CD14-positive monocyte (primary cell): ENCODE measurements around the gene RHOG. TPM values are rescaled to one million over a fixed set of nuclear protein-coding genes. Genes with fewer than 3 reads are reported as not detected.
A peak's percentile ranks its signal among the peaks of the same experiment; 100 is the strongest.

Experiments
- DNase-seq, 3 donors: peaks; one replicate each; pipeline ENCODE4 v3.0.0-alpha.2; 2011 to 2022
- H2AFZ ChIP-seq: 2 replicates; pipeline ENCODE4 v1.6.0; 2012; ENCODE audit warnings: mild to moderate bottlenecking, low read depth, low read length, inconsistent platforms; ENCODE audit not compliant: insufficient read depth, poor library complexity, severe bottlenecking
- H3K27ac ChIP-seq, 2 donors: 1 replicate in 1 of 2; 2 replicates in 1 of 2; pipeline ENCODE4 v1.5.1; 2012 to 2013; ENCODE audit warnings: low read length in 2 of 2, control low read depth in 1 of 2, inconsistent platforms in 1 of 2, low read depth in 1 of 2, mild to moderate bottlenecking in 1 of 2
- H3K27me3 ChIP-seq, 2 donors: one replicate each; pipeline versions ENCODE4 v1.6.0 to v1.6.1; 2011 to 2013; ENCODE audit warnings: low read length in 2 of 2; ENCODE audit not compliant: control insufficient read depth in 2 of 2, insufficient read depth in 2 of 2
- H3K36me3 ChIP-seq, 2 donors: replicated peaks in 1 of 2; 1 replicate in 1 of 2; 2 replicates in 1 of 2; pipeline versions ENCODE4 v1.5.1 to v1.6.1; 2012 to 2013; ENCODE audit warnings: low read length in 2 of 2, control low read depth in 1 of 2, inconsistent platforms in 1 of 2, mild to moderate bottlenecking in 1 of 2; ENCODE audit not compliant: insufficient read depth in 2 of 2, control insufficient read depth in 1 of 2
- H3K4me1 ChIP-seq, 2 donors: 1 replicate in 1 of 2; 2 replicates in 1 of 2; pipeline versions ENCODE4 v1.5.1 to v1.6.1; 2012 to 2013; ENCODE audit warnings: low read length in 2 of 2, control low read depth in 1 of 2, inconsistent platforms in 1 of 2, mild to moderate bottlenecking in 1 of 2, moderate library complexity in 1 of 2; ENCODE audit not compliant: insufficient read depth in 2 of 2, control insufficient read depth in 1 of 2
- H3K4me2 ChIP-seq: replicated peaks from 2 replicates; pipeline ENCODE3; 2012; ENCODE audit warnings: low read length, moderate library complexity, mild to moderate bottlenecking; ENCODE audit not compliant: poor library complexity, severe bottlenecking; ENCODE audit errors: extremely low read depth
- H3K4me3 ChIP-seq, 3 experiments: fragments of 200-600 bp in 1 of 3; sonication (generic) in 1 of 3; replicated peaks in 1 of 3; 1 replicate in 2 of 3; 2 replicates in 1 of 3; pipeline ENCODE4 v1.5.1; 2011 to 2013; ENCODE audit warnings: low read length in 3 of 3, mild to moderate bottlenecking in 3 of 3, control low read depth in 2 of 3, low read depth in 2 of 3, inconsistent platforms in 1 of 3, moderate library complexity in 1 of 3
- H3K79me2 ChIP-seq: 2 replicates; pipeline ENCODE4 v1.6.0; 2012; ENCODE audit warnings: mild to moderate bottlenecking, control low read depth, inconsistent platforms, low read length, moderate library complexity; ENCODE audit not compliant: insufficient read depth
- H3K9ac ChIP-seq: 2 replicates; pipeline ENCODE4 v1.6.0; 2017; ENCODE audit warnings: low read length, mild to moderate bottlenecking; ENCODE audit not compliant: insufficient read depth, poor library complexity, severe bottlenecking
- H3K9me3 ChIP-seq, 2 donors: replicated peaks in 1 of 2; 1 replicate in 1 of 2; 2 replicates in 1 of 2; pipeline versions ENCODE4 v1.5.1 to v1.6.1; 2012 to 2013; ENCODE audit warnings: low read length in 2 of 2, control low read depth in 1 of 2; ENCODE audit not compliant: control insufficient read depth in 1 of 2, insufficient read depth in 1 of 2
- H4K20me1 ChIP-seq: 2 replicates; pipeline ENCODE4 v1.6.0; 2012; ENCODE audit warnings: mild to moderate bottlenecking, low read length, control low read depth, moderate library complexity; ENCODE audit not compliant: insufficient read depth
- H3K27ac Mint-ChIP-seq, 7 donors: one replicate each; pipeline ENCODE4 v1.8.0; 2020; ENCODE audit warnings: mild to moderate bottlenecking in 7 of 7, mixed read lengths in 7 of 7, moderate library complexity in 6 of 7, inconsistent platforms in 2 of 7
- H3K27me3 Mint-ChIP-seq, 3 donors: one replicate each; pipeline ENCODE4 v1.8.0; 2021 to 2022; ENCODE audit warnings: low read depth in 3 of 3, mild to moderate bottlenecking in 3 of 3, mixed read lengths in 3 of 3, moderate library complexity in 3 of 3, inconsistent platforms in 1 of 3
- H3K36me3 Mint-ChIP-seq, 2 donors: one replicate each; pipeline ENCODE4 v1.8.0; 2020; ENCODE audit warnings: mixed read lengths in 2 of 2, inconsistent platforms in 1 of 2, mild to moderate bottlenecking in 1 of 2
- H3K4me1 Mint-ChIP-seq: one replicate; pipeline ENCODE4 v1.8.0; 2020; ENCODE audit warnings: mild to moderate bottlenecking, mixed read lengths
- H3K4me3 Mint-ChIP-seq, 2 donors: one replicate each; pipeline ENCODE4 v1.8.0; 2020; ENCODE audit warnings: mild to moderate bottlenecking in 2 of 2, mixed read lengths in 2 of 2, moderate library complexity in 1 of 2
- H3K9me3 Mint-ChIP-seq, 7 donors: one replicate each; pipeline ENCODE4 v1.8.0; 2020 to 2022; ENCODE audit warnings: mixed read lengths in 7 of 7, mild to moderate bottlenecking in 6 of 7, moderate library complexity in 6 of 7, inconsistent platforms in 2 of 7
- WGBS: methylation state at CpG from one replicate; pipeline ENCODE4 v1.1.5; 2013; ENCODE audit warnings: missing lambda C conversion rate; ENCODE audit not compliant: insufficient coverage; 5-methylcytosine and 5-hydroxymethylcytosine counted together
- intact Hi-C, 2 donors: fragments of 100-400 bp; cut with micrococcal nuclease; formaldehyde crosslinking; loops; one replicate each; pipeline versions ENCODE4 v1.15.0 to v1.15.1; 2023
- polyA plus RNA-seq, 3 donors: library from polyadenylated mRNA; depleted of rRNA in 1 of 3; unstranded in 2 of 3; stranded (reverse) in 1 of 3; fragments of 300-500 nt in 2 of 3; fragments of >200 nt in 1 of 3; fragmentation: Illumina TruSeq in 2 of 3; gene quantifications; 1 replicate in 2 of 3; 2 replicates in 1 of 3; pipeline ENCODE4 v1.2.3, GENCODE V29; 2012 to 2021
- TF ChIP-seq, protein P1 (sequence below): fragments of 200-600 bp; IDR thresholded peaks from one replicate; pipeline ENCODE4 v1.8.0; 2022; ENCODE audit warnings: antibody characterized with exemption, mild to moderate bottlenecking

The RHOG gene
- polyA plus RNA-seq, 3 donors: 315 to 505 (median 458) TPM

DNA sequence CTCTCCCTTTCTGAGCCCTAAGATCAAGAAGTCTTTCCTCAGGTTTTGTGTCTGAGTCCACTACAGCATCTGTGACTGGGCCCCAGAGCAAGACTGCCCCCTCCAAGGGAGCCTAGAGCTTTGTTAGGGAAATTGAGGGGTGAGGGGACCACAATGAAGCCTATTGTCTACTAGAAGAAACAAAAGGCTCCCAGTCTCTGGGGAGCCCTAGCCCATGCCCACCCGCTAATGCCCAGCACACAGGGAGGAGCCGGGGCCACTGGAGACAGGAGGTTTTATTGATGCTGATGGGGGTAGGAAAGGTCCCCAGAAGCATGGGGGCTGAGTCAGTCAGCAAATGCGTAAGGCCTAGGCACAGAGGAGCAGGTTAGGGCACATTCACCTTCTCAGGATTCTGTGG lies 14.0 kb downstream of the RHOG start:
- Mint-ChIP-seq H3K27ac (peak overlapping the region; percentile 78 to 91 (median 86)), H3K4me1 (peaks cover 67% of the 10 kb centered on the region), H3K4me3 (no peak overlapping the region), H3K27me3 (no peaks in the 10 kb centered on the region), H3K9me3 (peaks cover 0 to 3% (median 0%) of the 10 kb centered on the region in 7 donors), H3K36me3 (peaks cover 51 to 62% of the 10 kb centered on the region in 2 donors)
- Histone ChIP-seq H3K27ac (peak overlapping the region; percentile 47 to 67), H3K9ac (no peak overlapping the region), H3K27me3 (no peaks in the 10 kb centered on the region), H3K36me3 (peaks cover 49 to 54% of the 10 kb centered on the region in 2 donors), H3K4me1 (peaks cover 51 to 66% of the 10 kb centered on the region in 2 donors), H3K79me2 (peaks cover 75% of the 10 kb centered on the region), H3K9me3 (no peaks in the 10 kb centered on the region), H4K20me1 (peaks cover 78% of the 10 kb centered on the region), H3K4me2 (no peak overlapping the region), H3K4me3 (no peak overlapping the region), H2AFZ (no peak overlapping the region)
- WGBS: 94% methylated on average over 3 of the region's 3 CpGs
- TF ChIP-seq, protein P1, sequence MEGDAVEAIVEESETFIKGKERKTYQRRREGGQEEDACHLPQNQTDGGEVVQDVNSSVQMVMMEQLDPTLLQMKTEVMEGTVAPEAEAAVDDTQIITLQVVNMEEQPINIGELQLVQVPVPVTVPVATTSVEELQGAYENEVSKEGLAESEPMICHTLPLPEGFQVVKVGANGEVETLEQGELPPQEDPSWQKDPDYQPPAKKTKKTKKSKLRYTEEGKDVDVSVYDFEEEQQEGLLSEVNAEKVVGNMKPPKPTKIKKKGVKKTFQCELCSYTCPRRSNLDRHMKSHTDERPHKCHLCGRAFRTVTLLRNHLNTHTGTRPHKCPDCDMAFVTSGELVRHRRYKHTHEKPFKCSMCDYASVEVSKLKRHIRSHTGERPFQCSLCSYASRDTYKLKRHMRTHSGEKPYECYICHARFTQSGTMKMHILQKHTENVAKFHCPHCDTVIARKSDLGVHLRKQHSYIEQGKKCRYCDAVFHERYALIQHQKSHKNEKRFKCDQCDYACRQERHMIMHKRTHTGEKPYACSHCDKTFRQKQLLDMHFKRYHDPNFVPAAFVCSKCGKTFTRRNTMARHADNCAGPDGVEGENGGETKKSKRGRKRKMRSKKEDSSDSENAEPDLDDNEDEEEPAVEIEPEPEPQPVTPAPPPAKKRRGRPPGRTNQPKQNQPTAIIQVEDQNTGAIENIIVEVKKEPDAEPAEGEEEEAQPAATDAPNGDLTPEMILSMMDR: no peak
- intact Hi-C loops: no loop called here
- no peak for DNase-seq

DNA sequence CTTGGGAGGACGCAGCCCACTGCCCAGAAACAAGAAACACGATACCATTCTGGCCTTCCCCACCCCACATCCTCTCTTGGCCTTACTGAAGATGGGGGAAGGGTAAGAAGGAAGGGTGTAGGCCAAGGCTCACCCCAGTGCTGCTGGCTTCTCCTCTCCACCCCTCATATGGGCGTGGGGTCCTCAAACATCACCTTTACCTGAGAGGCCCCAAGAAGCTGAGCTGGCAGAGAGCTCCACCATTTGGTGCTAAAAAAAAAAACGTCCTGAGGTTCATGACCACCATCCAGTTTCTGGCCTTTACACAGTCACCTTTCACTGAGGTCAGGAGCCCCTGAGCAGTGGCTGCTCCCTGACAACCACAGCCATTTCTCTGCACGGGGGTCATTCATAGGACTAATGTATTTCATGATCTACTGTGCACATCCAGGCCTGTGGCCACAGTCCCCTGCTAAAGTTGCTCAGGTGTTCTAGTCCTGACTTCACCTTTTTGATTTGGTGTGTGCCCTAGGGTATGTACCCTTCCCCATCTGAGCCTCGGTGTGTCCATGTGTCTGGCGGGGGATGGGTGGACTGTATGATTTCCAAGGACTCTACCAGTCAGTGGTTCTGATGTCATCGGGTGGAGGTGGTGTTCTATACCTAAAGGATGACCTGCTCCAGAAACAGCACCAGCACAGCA lies 15.1 kb downstream of the RHOG start:
- Mint-ChIP-seq H3K4me3 (no peak overlapping the region), H3K27me3 (no peaks in the 10 kb centered on the region), H3K27ac (peak overlapping the region; percentile 80 to 91 (median 87)), H3K4me1 (peaks cover 56% of the 10 kb centered on the region), H3K9me3 (peaks cover 0 to 3% (median 0%) of the 10 kb centered on the region in 7 donors), H3K36me3 (peaks cover 47 to 55% of the 10 kb centered on the region in 2 donors)
- TF ChIP-seq, protein P1: no peak
- Histone ChIP-seq H3K4me3 (no peak overlapping the region), H3K27me3 (no peaks in the 10 kb centered on the region), H4K20me1 (peaks cover 67% of the 10 kb centered on the region), H3K4me1 (peaks cover 40 to 55% of the 10 kb centered on the region in 2 donors), H3K79me2 (peaks cover 64% of the 10 kb centered on the region), H3K9ac (no peak overlapping the region), H2AFZ (no peak overlapping the region), H3K9me3 (no peaks in the 10 kb centered on the region), H3K4me2 (no peak overlapping the region), H3K36me3 (peaks cover 48 to 54% of the 10 kb centered on the region in 2 donors), H3K27ac (peak overlapping the region; percentile 64 to 67)
- DNase-seq: no peak
- 100% methylated on average over 1 of the region's 8 CpGs for WGBS
- intact Hi-C loops: no loop called here
